ENCODE data around the gene KSR1. TPM values are rescaled to one million over a fixed set of nuclear protein-coding genes. Genes with fewer than 3 reads are reported as not detected.

The KSR1 gene
- total and polyA plus RNA-seq, 2 experiments from 2014 or later = 7.8 to 53.2 TPM

GRCh38 chr17:27630607-27631410 is 174.6 kb downstream of the KSR1 start, which contains the start of gene LGALS9:
Gene LGALS9, plus strand, starts transcription at chr17:27631188. Its CDS starts 78 bp downstream, at chr17:27631266.
- Histone ChIP-seq H4K20me1 (replicated peaks; ENCODE audit: insufficient read depth) (no peaks in the 10 kb centered on the region), H3K27me3 (ENCODE audit: insufficient read depth) (no peaks in the 10 kb centered on the region), H2AFZ (no peak within 1 kb of the TSS), H3K27ac (ENCODE audit: low read depth) (no peak within 1 kb of the TSS), H3K79me2 (replicated peaks; ENCODE audit: insufficient read depth) (no peaks in the 10 kb centered on the region), H3K4me3 (no peak within 1 kb of the TSS), H3F3A (replicated peaks; ENCODE audit: low read depth) (no peaks in the 10 kb centered on the region), H3K9me2 (ENCODE audit: insufficient read depth) (no peaks in the 10 kb centered on the region), H3K4me2 (no peak within 1 kb of the TSS), H3K36me3 (ENCODE audit: insufficient read depth) (no peaks in the 10 kb centered on the region), H3K4me1 (ENCODE audit: insufficient read depth) (no peaks in the 10 kb centered on the region)
- TF ChIP-seq STAT1 (IDR thresholded peaks at IDR 0.05; ENCODE audit: unreplicated experiment) (no peak), JUNB (IDR thresholded peaks at IDR 0.05; ENCODE audit: unreplicated experiment) (no peak), EZH2phosphoT487 (IDR thresholded peaks at IDR 0.05; ENCODE audit: unreplicated experiment) (no peak), EZH2 (IDR thresholded peaks at IDR 0.05; ENCODE audit: low read depth, unreplicated experiment) (no peak), ZNF114 (CRISPR knock-in tag; IDR thresholded peaks at IDR 0.05) (no peak), CTCF (conservative IDR thresholded peaks at IDR 0.05; ENCODE audit: low read depth in 2 of 2) (no peak), ZNF331 (CRISPR knock-in tag; IDR thresholded peaks at IDR 0.05; ENCODE audit: low read depth) (no peak), CREB1 (CRISPR knock-in tag; IDR thresholded peaks at IDR 0.05; ENCODE audit: low read depth) (no peak), ETS1 (IDR thresholded peaks at IDR 0.05) (no peak)
- H3K27ac Mint-ChIP-seq = peak within 1 kb of the TSS; percentile 46; the same call in 1 of the 2 replicates
- H3K27me3 Mint-ChIP-seq (ENCODE audit: insufficient read depth, low read depth, poor library complexity) = peaks cover 4% of the 10 kb centered on the region
- peaks cover 4% of the 10 kb centered on the region; the same call in 2 of the 3 replicates for H3K4me1 Mint-ChIP-seq
- H3K9me3 Mint-ChIP-seq = 0 out of 3 replicates have a peak, but pooled peaks cover 2% of the 10 kb centered on the region
- peaks cover 6% of the 10 kb centered on the region; the same call in 2 of the 3 replicates for H3K36me3 Mint-ChIP-seq (ENCODE audit: low read depth)
- DNase-seq (ENCODE audit: low spot score) (no peak), ATAC-seq (peak; percentile 50)
- H3K4me3 Mint-ChIP-seq = no peak within 1 kb of the TSS

- Mint-ChIP-seq H3K9me3 (no peaks in the 10 kb centered on the region), H3K27me3 (ENCODE audit: insufficient read depth, low read depth, poor library complexity) (peaks cover 4% of the 10 kb centered on the region), H3K27ac (peak overlapping the region; percentile 46; the same call in 1 of the 2 replicates), H3K4me3 (no peak overlapping the region), H3K4me1 (peaks cover 4% of the 10 kb centered on the region; the same call in 2 of the 3 replicates), H3K36me3 (ENCODE audit: low read depth) (peaks cover 5% of the 10 kb centered on the region; the same call in 2 of the 3 replicates)
- DNase-seq (ENCODE audit: low spot score) (no peak), ATAC-seq (no peak; the same call in 2 of the 3 replicates)
- Histone ChIP-seq H3K27ac (ENCODE audit: low read depth) (no peak overlapping the region), H3K4me1 (ENCODE audit: insufficient read depth) (no peaks in the 10 kb centered on the region), H3K79me2 (replicated peaks; ENCODE audit: insufficient read depth) (no peaks in the 10 kb centered on the region), H3K9me2 (ENCODE audit: insufficient read depth) (no peaks in the 10 kb centered on the region), H3F3A (replicated peaks; ENCODE audit: low read depth) (no peaks in the 10 kb centered on the region), H3K4me3 (no peak overlapping the region), H3K27me3 (ENCODE audit: insufficient read depth) (no peaks in the 10 kb centered on the region), H3K4me2 (no peak overlapping the region), H2AFZ (no peak overlapping the region), H3K36me3 (ENCODE audit: insufficient read depth) (no peaks in the 10 kb centered on the region), H4K20me1 (replicated peaks; ENCODE audit: insufficient read depth) (no peaks in the 10 kb centered on the region)
- TF ChIP-seq ETS1 (IDR thresholded peaks at IDR 0.05) (no peak), EZH2phosphoT487 (IDR thresholded peaks at IDR 0.05; ENCODE audit: unreplicated experiment) (no peak), ZNF114 (CRISPR knock-in tag; IDR thresholded peaks at IDR 0.05) (no peak), CTCF (conservative IDR thresholded peaks at IDR 0.05; ENCODE audit: low read depth in 2 of 2) (no peak), ZNF331 (CRISPR knock-in tag; IDR thresholded peaks at IDR 0.05; ENCODE audit: low read depth) (no peak)
Measured at GRCh38 chr17:27631411-27631760, 175.1 kb downstream of the KSR1 start.
